GM23338 (cell line): ENCODE measurements around the gene LEMD1.

Source experiments
- CREB1 ChIP-seq: fragments of 250-450 bp; sonication (Bioruptor Pico); IDR thresholded peaks from 2 replicates; pipeline ENCODE4 v1.5.0; 2020; ENCODE audit warnings: low read depth, mild to moderate bottlenecking, moderate library complexity
- EZH2 ChIP-seq: fragments of 200-600 bp; sonication (generic); IDR thresholded peaks from one replicate; pipeline ENCODE4 v1.8.0; 2017; ENCODE audit warnings: antibody characterized with exemption, mild to moderate bottlenecking, low read depth; ENCODE audit not compliant: unreplicated experiment
- EZH2phosphoT487 ChIP-seq: fragments of 200-600 bp; sonication (generic); IDR thresholded peaks from one replicate; pipeline ENCODE4 v1.8.1; 2018; ENCODE audit warnings: antibody characterized with exemption; ENCODE audit not compliant: unreplicated experiment
- JUNB ChIP-seq: IDR thresholded peaks from one replicate; pipeline ENCODE4 v1.6.1; 2016; ENCODE audit warnings: antibody characterized with exemption; ENCODE audit not compliant: unreplicated experiment
- NANOG ChIP-seq: IDR thresholded peaks from 2 replicates; pipeline ENCODE4 v1.6.1; 2016; ENCODE audit warnings: antibody characterized with exemption, borderline replicate concordance
- POLR2AphosphoS5 ChIP-seq: IDR thresholded peaks from 2 replicates; pipeline ENCODE4 v1.6.1; 2016; ENCODE audit warnings: antibody characterized with exemption, low read depth
- REST ChIP-seq: IDR thresholded peaks from one replicate; pipeline ENCODE4 v1.6.1; 2018; ENCODE audit warnings: antibody characterized with exemption; ENCODE audit not compliant: unreplicated experiment
- TF ChIP-seq, protein P1 (sequence below), 2 experiments: fragments of 200-600 bp in 1 of 2; sonication (generic) in 1 of 2; conservative IDR thresholded peaks; 2 replicates each; pipeline versions ENCODE4 v1.5.1 to v1.6.1; 2016 to 2017; ENCODE audit warnings: antibody characterized with exemption in 2 of 2, low read depth in 2 of 2, mild to moderate bottlenecking in 2 of 2, moderate library complexity in 1 of 2

GRCh38 chr1:205374210-205375078 is 47.4 kb downstream of the LEMD1 start:
- TF ChIP-seq, protein P1, sequence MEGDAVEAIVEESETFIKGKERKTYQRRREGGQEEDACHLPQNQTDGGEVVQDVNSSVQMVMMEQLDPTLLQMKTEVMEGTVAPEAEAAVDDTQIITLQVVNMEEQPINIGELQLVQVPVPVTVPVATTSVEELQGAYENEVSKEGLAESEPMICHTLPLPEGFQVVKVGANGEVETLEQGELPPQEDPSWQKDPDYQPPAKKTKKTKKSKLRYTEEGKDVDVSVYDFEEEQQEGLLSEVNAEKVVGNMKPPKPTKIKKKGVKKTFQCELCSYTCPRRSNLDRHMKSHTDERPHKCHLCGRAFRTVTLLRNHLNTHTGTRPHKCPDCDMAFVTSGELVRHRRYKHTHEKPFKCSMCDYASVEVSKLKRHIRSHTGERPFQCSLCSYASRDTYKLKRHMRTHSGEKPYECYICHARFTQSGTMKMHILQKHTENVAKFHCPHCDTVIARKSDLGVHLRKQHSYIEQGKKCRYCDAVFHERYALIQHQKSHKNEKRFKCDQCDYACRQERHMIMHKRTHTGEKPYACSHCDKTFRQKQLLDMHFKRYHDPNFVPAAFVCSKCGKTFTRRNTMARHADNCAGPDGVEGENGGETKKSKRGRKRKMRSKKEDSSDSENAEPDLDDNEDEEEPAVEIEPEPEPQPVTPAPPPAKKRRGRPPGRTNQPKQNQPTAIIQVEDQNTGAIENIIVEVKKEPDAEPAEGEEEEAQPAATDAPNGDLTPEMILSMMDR (conservative IDR thresholded peaks at IDR 0.05; ENCODE audit: low read depth in 2 of 2): no peak
- no peak for TF ChIP-seq EZH2phosphoT487
- no peak for TF ChIP-seq JUNB
- no peak for TF ChIP-seq EZH2
- no peak for TF ChIP-seq NANOG
- no peak for TF ChIP-seq REST
- TF ChIP-seq POLR2AphosphoS5: no peak
- no peak for TF ChIP-seq CREB1 (CRISPR knock-in tag)
